Occipital lobe (tissue), 3 donors: Measurements from ENCODE around the gene WARS2. TPM values are rescaled to one million over a fixed set of nuclear protein-coding genes. Genes with fewer than 3 reads are reported as not detected.

ENCODE experiments used
- DNase-seq: peaks from one replicate; lab custom pipeline; 2025; lab: John Stamatoyannopoulos, UW
- small RNA-seq: library from RNA; depleted of rRNA; stranded (forward); fragments of <200 nt; gene quantifications from one replicate; pipeline ENCODE3, GENCODE V24; 2014
- total RNA-seq: library from RNA; depleted of rRNA; stranded (reverse); fragments of >200 nt; gene quantifications from one replicate; pipeline ENCODE4 v1.2.3, GENCODE V29; 2014

Gene WARS2
- total RNA-seq, 1 donor from 2014 or later: 13.1 TPM

DNA sequence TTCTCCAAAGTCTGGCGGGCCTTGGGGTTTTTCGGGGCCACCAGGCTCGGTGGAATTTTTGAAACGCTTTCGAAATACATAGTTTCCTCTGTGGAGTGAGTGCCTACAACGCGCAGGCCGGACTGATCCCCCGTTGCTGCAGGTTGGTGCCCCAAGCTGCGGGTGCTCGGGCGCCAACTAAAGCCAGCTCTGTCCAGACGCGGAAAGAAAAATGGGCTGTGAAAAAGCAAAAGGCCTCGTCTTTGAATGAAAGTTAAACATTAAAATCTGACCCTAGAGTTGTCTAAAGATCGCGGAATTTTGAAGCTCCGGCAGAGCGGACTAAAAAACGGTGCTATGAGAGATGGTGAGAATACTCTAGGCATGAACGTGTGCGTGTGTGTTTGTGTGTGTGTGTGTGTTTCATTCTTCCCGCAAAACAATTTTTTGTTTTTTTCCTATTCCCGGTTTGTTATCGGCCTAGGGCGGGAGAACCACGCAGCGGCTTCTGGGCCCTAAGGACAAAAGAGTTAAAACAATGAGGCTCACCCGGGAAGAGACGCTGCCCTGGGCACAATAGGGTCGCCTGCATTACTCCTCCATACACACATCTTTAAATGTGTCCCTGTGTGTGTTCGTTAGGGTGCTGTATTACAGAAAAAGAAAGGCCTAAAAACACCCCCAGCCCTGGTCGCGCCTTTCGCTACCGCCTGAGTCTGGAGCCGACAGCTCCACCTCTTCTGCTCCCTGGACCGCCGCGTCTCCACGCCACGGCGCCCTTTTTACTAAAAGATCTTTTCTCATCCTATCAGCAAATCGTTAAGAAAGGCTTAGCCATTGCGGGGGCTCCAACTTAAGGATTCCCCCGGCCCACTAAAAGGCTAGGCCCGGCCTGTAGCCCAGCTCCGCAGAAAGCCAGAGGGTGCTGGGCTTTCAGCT, 155.5 kb downstream of the WARS2 start:
- no peak for DNase-seq

DNA sequence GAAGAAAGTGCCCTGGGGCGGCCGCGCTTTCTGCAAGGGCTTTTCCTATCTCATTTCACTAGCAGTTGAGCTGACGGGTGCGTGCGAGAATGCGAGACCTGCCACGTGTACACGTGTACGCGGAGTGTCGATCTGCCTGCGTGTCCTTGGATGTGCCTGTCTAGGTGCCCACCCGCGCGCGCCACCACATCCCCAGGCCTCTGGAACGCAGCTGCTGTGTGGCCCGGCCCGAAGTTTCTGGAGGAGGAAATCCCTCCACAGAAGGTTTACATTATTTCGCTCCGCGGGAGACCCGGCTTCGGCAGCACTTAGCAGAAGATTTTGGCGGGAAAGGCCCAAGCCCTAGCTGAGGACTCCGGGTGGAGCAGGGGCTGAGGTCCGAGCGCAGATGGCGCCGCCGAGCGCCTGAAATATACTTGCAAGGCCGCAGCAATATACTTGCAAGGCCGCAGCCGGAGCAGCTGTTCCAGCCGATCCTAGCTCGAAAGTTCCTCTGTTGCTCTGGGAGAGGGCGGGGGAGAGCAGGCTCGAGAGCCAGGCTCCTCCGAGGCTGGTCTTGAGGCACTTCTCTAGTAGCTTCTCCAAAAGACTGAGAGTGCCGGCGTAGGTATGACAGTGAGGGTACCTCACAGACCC, 156.2 kb downstream of the WARS2 start:
- no peak for DNase-seq

DNA sequence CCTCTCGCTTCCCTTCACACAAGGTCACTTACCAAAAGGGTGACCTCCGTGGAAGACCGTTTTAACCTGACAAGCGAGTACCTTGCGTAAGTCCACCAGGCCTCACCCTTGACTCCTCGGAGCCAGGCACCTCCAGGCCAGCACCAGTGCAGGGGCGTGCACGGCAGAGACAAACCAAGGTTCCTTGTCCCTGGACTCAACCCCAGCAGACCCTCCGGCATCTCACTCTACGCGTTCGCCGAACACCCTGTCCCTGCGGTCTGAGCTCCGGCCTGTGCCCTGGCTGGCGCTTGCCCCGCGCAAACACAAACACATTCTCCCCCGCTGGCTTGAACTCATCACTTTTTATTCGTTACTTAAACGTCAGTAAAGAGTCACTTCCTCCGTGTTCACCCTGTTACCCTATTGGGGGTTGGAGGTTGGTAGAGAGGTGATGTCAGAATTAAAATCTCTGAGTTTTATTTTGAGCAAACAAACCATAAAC, 156.9 kb downstream of the WARS2 start:
- DNase-seq: no peak

DNA sequence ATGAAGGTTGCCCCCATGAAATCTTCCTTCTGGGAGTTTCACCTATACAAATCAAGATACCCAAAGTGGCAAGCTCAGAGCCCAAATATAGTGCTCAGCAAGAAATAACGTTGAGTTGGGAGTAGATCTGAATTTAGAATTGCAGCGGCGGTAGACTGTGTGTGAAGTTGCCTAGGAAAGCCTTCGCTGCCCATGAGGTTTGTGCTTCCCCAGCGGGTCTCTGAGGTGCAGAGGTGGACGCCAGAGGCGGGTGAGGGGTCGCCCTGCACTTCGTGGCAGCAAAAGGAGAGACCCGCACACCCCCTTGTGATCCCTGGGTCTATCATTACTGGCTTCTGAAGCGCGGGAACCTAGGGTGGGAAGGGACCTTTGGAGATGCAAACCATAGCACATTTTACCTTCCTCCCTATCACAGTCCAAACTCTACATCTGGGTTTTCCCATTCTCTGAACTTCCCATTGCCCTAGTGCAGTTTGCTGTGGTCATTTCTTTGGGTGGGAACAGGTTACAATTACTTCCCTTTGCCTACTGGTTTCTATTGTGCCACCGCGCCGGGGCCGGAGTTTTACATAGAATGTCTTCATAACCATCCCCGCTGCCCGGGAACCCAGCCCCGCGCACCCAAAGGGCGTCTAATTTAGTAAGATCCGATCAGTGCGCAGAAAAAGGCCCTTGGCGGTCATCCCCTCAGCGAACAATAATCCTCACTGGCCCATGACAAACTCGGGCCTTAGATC, 157.5 kb downstream of the WARS2 start:
- DNase-seq: no peak

DNA sequence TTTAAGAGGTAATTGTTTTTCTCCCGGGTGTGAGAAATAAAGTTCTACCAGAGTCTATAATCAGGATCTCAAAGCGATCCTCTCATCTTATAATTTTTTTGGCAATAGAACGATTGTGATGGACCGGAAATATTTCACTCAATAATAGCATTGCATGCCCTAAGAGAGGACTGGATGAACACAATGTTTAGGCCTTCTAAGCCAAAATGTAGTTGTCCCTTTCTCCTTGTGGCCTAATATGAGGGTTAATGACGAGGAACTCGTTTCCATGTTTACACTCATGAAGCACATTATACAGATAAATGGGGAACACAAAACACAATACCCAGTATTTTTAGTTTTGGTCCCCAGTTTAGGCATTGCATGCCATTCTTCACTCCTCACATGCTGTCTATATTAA, 158.2 kb downstream of the WARS2 start:
- DNase-seq: no peak

DNA sequence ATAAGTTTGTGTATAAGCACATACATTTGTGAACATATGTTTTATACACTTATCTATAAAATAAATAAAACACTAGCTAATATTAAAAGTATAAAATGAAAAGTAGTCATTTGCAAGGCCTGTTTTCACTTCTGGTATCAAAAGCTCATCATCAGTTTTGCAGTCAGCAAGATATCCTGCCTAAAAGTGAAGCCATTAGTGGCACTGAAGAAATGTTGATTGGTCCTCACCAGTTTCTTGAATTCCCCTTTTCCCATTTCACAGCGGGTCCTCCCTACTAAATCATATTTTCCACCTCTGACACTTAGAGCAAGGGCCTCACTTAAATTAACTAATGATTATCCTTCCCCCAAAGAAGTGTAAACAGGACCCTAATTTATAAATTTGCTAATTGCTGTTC, 159.0 kb downstream of the WARS2 start:
- DNase-seq: no peak

Small RNAs within 50 kb of the gene (small RNA-seq; reads per million reads assigned to genes)
- not detected for gene AL139420.2

Other genes with a start within 250 kb of the WARS2 start
- gene TBX15, start 152.3 kb downstream of the WARS2 start, total RNA-seq: 1.2 TPM
- not detected for gene HAO2, start 228.1 kb upstream of the WARS2 start, total RNA-seq